ENCODE data around the gene RNF123.

The RNF123 gene

GRCh38 chr3:49650177-49650576, 39.2 kb upstream of the RNF123 start:
- Histone ChIP-seq H3K27ac (ENCODE audit: low read depth, low read length) (no peak overlapping the region), H3K9ac (ENCODE audit: low read length in 5 of 5) (no peak overlapping the region), H3K4me3 (ENCODE audit: low read depth in 1 of 5, low read length in 5 of 5) (no peak overlapping the region), H3K9me3 (ENCODE audit: control insufficient read depth in 5 of 5, low read length in 5 of 5) (no peaks in the 10 kb centered on the region), H3K36me3 (ENCODE audit: control insufficient read depth in 5 of 5, insufficient read depth in 5 of 5, low read length in 5 of 5) (no peaks in the 10 kb centered on the region), H3K4me1 (ENCODE audit: control insufficient read depth in 5 of 5, insufficient read depth in 5 of 5, low read length in 5 of 5) (peaks cover 4 to 20% (median 9%) of the 10 kb centered on the region in 5 donors), H3K27me3 (ENCODE audit: control insufficient read depth in 5 of 5, insufficient read depth in 4 of 5, low read length in 5 of 5) (no peaks in the 10 kb centered on the region)

GRCh38 chr3:49650637-49651036, 38.7 kb upstream of the RNF123 start:
- Histone ChIP-seq H3K4me3 (ENCODE audit: low read depth in 1 of 5, low read length in 5 of 5) (no peak overlapping the region), H3K27me3 (ENCODE audit: control insufficient read depth in 5 of 5, insufficient read depth in 4 of 5, low read length in 5 of 5) (peaks cover 0 to 3% (median 0%) of the 10 kb centered on the region in 5 donors), H3K36me3 (ENCODE audit: control insufficient read depth in 5 of 5, insufficient read depth in 5 of 5, low read length in 5 of 5) (no peaks in the 10 kb centered on the region), H3K4me1 (ENCODE audit: control insufficient read depth in 5 of 5, insufficient read depth in 5 of 5, low read length in 5 of 5) (peaks cover 4 to 20% (median 9%) of the 10 kb centered on the region in 5 donors), H3K27ac (ENCODE audit: low read depth, low read length) (no peak overlapping the region), H3K9me3 (ENCODE audit: control insufficient read depth in 5 of 5, low read length in 5 of 5) (no peaks in the 10 kb centered on the region), H3K9ac (ENCODE audit: low read length in 5 of 5) (no peak overlapping the region)

- H3K9ac ChIP-seq (ENCODE audit: low read length in 5 of 5) = no peak overlapping the region
- H3K27me3 ChIP-seq (ENCODE audit: control insufficient read depth in 5 of 5, insufficient read depth in 4 of 5, low read length in 5 of 5) = peaks cover 0 to 11% (median 8%) of the 10 kb centered on the region in 5 donors
- H3K4me3 ChIP-seq (ENCODE audit: low read depth in 1 of 5, low read length in 5 of 5) = no peak overlapping the region
- H3K4me1 ChIP-seq (ENCODE audit: control insufficient read depth in 5 of 5, insufficient read depth in 5 of 5, low read length in 5 of 5) = peaks cover 4 to 18% (median 11%) of the 10 kb centered on the region in 5 donors
- H3K36me3 ChIP-seq (ENCODE audit: control insufficient read depth in 5 of 5, insufficient read depth in 5 of 5, low read length in 5 of 5) = no peaks in the 10 kb centered on the region
- H3K27ac ChIP-seq (ENCODE audit: low read depth, low read length) = no peak overlapping the region
- no peaks in the 10 kb centered on the region for H3K9me3 ChIP-seq (ENCODE audit: control insufficient read depth in 5 of 5, low read length in 5 of 5)
These were observed 37.0 kb upstream of the RNF123 start for GRCh38 chr3:49652218-49652902.

GRCh38 chr3:49652903-49653415, 36.4 kb upstream of the RNF123 start:
- no peak overlapping the region for H3K27ac ChIP-seq (ENCODE audit: low read depth, low read length)
- no peaks in the 10 kb centered on the region for H3K9me3 ChIP-seq (ENCODE audit: control insufficient read depth in 5 of 5, low read length in 5 of 5)
- peaks cover 1 to 12% (median 5%) of the 10 kb centered on the region in 5 donors for H3K4me1 ChIP-seq (ENCODE audit: control insufficient read depth in 5 of 5, insufficient read depth in 5 of 5, low read length in 5 of 5)
- H3K36me3 ChIP-seq (ENCODE audit: control insufficient read depth in 5 of 5, insufficient read depth in 5 of 5, low read length in 5 of 5) = no peaks in the 10 kb centered on the region
- no peak overlapping the region for H3K4me3 ChIP-seq (ENCODE audit: low read depth in 1 of 5, low read length in 5 of 5)
- no peak overlapping the region for H3K9ac ChIP-seq (ENCODE audit: low read length in 5 of 5)
- peaks cover 0 to 13% (median 8%) of the 10 kb centered on the region in 5 donors for H3K27me3 ChIP-seq (ENCODE audit: control insufficient read depth in 5 of 5, insufficient read depth in 4 of 5, low read length in 5 of 5)

- peaks cover 0 to 5% (median 0%) of the 10 kb centered on the region in 5 donors for H3K4me1 ChIP-seq (ENCODE audit: control insufficient read depth in 5 of 5, insufficient read depth in 5 of 5, low read length in 5 of 5)
- no peaks in the 10 kb centered on the region for H3K36me3 ChIP-seq (ENCODE audit: control insufficient read depth in 5 of 5, insufficient read depth in 5 of 5, low read length in 5 of 5)
- H3K4me3 ChIP-seq (ENCODE audit: low read depth in 1 of 5, low read length in 5 of 5) = no peak overlapping the region
- H3K27me3 ChIP-seq (ENCODE audit: control insufficient read depth in 5 of 5, insufficient read depth in 4 of 5, low read length in 5 of 5) = peaks cover 0 to 13% (median 8%) of the 10 kb centered on the region in 5 donors
- no peak overlapping the region for H3K27ac ChIP-seq (ENCODE audit: low read depth, low read length)
- no peak overlapping the region for H3K9ac ChIP-seq (ENCODE audit: low read length in 5 of 5)
- H3K9me3 ChIP-seq (ENCODE audit: control insufficient read depth in 5 of 5, low read length in 5 of 5) = no peaks in the 10 kb centered on the region
These were observed 35.7 kb upstream of the RNF123 start for GRCh38 chr3:49653621-49654020.

- Histone ChIP-seq H3K9me3 (ENCODE audit: control insufficient read depth in 5 of 5, low read length in 5 of 5) (no peaks in the 10 kb centered on the region), H3K27ac (ENCODE audit: low read depth, low read length) (no peak overlapping the region), H3K36me3 (ENCODE audit: control insufficient read depth in 5 of 5, insufficient read depth in 5 of 5, low read length in 5 of 5) (no peaks in the 10 kb centered on the region), H3K4me1 (ENCODE audit: control insufficient read depth in 5 of 5, insufficient read depth in 5 of 5, low read length in 5 of 5) (peaks cover 0 to 5% (median 0%) of the 10 kb centered on the region in 5 donors), H3K27me3 (ENCODE audit: control insufficient read depth in 5 of 5, insufficient read depth in 4 of 5, low read length in 5 of 5) (peaks cover 0 to 13% (median 8%) of the 10 kb centered on the region in 5 donors), H3K4me3 (ENCODE audit: low read depth in 1 of 5, low read length in 5 of 5) (no peak overlapping the region), H3K9ac (ENCODE audit: low read length in 5 of 5) (no peak overlapping the region)
These were observed 35.1 kb upstream of the RNF123 start for GRCh38 chr3:49654176-49654825.

- Histone ChIP-seq H3K9ac (ENCODE audit: low read length in 5 of 5) (no peak overlapping the region), H3K9me3 (ENCODE audit: control insufficient read depth in 5 of 5, low read length in 5 of 5) (no peaks in the 10 kb centered on the region), H3K4me3 (ENCODE audit: low read depth in 1 of 5, low read length in 5 of 5) (no peak overlapping the region), H3K27ac (ENCODE audit: low read depth, low read length) (no peak overlapping the region), H3K36me3 (ENCODE audit: control insufficient read depth in 5 of 5, insufficient read depth in 5 of 5, low read length in 5 of 5) (no peaks in the 10 kb centered on the region), H3K4me1 (ENCODE audit: control insufficient read depth in 5 of 5, insufficient read depth in 5 of 5, low read length in 5 of 5) (peaks cover 0 to 5% (median 0%) of the 10 kb centered on the region in 5 donors), H3K27me3 (ENCODE audit: control insufficient read depth in 5 of 5, insufficient read depth in 4 of 5, low read length in 5 of 5) (peaks cover 0 to 13% (median 8%) of the 10 kb centered on the region in 5 donors)
These were observed 34.3 kb upstream of the RNF123 start for GRCh38 chr3:49654955-49655556.

GRCh38 chr3:49655731-49656285, 33.5 kb upstream of the RNF123 start:
- peaks cover 0 to 13% (median 8%) of the 10 kb centered on the region in 5 donors for H3K27me3 ChIP-seq (ENCODE audit: control insufficient read depth in 5 of 5, insufficient read depth in 4 of 5, low read length in 5 of 5)
- no peaks in the 10 kb centered on the region for H3K9me3 ChIP-seq (ENCODE audit: control insufficient read depth in 5 of 5, low read length in 5 of 5)
- peaks cover 0 to 5% (median 0%) of the 10 kb centered on the region in 5 donors for H3K4me1 ChIP-seq (ENCODE audit: control insufficient read depth in 5 of 5, insufficient read depth in 5 of 5, low read length in 5 of 5)
- no peak overlapping the region for H3K27ac ChIP-seq (ENCODE audit: low read depth, low read length)
- H3K4me3 ChIP-seq (ENCODE audit: low read depth in 1 of 5, low read length in 5 of 5) = no peak overlapping the region
- no peak overlapping the region for H3K9ac ChIP-seq (ENCODE audit: low read length in 5 of 5)
- no peaks in the 10 kb centered on the region for H3K36me3 ChIP-seq (ENCODE audit: control insufficient read depth in 5 of 5, insufficient read depth in 5 of 5, low read length in 5 of 5)

GRCh38 chr3:49656541-49657112, 32.7 kb upstream of the RNF123 start:
- Histone ChIP-seq H3K9me3 (ENCODE audit: control insufficient read depth in 5 of 5, low read length in 5 of 5) (no peaks in the 10 kb centered on the region), H3K36me3 (ENCODE audit: control insufficient read depth in 5 of 5, insufficient read depth in 5 of 5, low read length in 5 of 5) (no peaks in the 10 kb centered on the region), H3K4me3 (ENCODE audit: low read depth in 1 of 5, low read length in 5 of 5) (no peak overlapping the region), H3K27ac (ENCODE audit: low read depth, low read length) (no peak overlapping the region), H3K9ac (ENCODE audit: low read length in 5 of 5) (no peak overlapping the region), H3K4me1 (ENCODE audit: control insufficient read depth in 5 of 5, insufficient read depth in 5 of 5, low read length in 5 of 5) (peaks cover 0 to 5% (median 0%) of the 10 kb centered on the region in 5 donors), H3K27me3 (ENCODE audit: control insufficient read depth in 5 of 5, insufficient read depth in 4 of 5, low read length in 5 of 5) (peaks cover 0 to 17% (median 8%) of the 10 kb centered on the region in 5 donors)
